HTERT RPE-1 (cell line): ENCODE data around the gene BPGM.
"Not testable (repeated sequence)": the region's sequence is repeated elsewhere in the genome, so short reads cannot be mapped to it uniquely, and the experiment has no call there.

Experiments used
- in situ Hi-C: fragments of 300-500 bp; cut with MboI; formaldehyde crosslinking; loops from 4 replicates; pipeline ENCODE4 v1.14.3; 2020; ENCODE audit warnings: low sequenced_read_pairs

BPGM gene

GRCh38 chr7:134662166-134662870 lies 15.7 kb downstream of the BPGM start:
- in situ Hi-C loops = no loop called here

- in situ Hi-C loops = no loop called here
Measured at GRCh38 chr7:134662871-134663205, 16.2 kb downstream of the BPGM start.

DNA sequence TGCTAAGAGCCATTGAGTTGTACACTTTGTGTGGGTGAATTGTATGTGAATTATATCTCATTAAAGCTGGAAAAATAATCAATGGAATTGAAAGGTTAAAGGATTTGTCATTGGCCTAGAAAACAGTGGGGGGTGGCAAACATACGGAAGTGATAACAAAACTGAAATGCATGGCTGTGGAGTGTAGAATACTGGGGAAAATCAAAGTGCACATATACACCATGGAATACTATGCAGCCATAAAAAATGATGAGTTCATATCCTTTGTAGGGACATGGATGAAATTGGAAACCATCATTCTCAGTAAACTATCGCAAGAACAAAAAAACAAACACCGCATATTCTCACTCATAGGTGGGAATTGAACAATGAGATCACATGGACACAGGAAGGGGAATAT lies 18.4 kb downstream of the BPGM start:
- in situ Hi-C loops = not testable (repeated sequence)

GRCh38 chr7:134667899-134668298 lies 21.2 kb downstream of the BPGM start:
- in situ Hi-C loops = no loop called here

- in situ Hi-C loops = no loop called here
Measured at GRCh38 chr7:134669388-134669787, 22.7 kb downstream of the BPGM start.

- in situ Hi-C loops = no loop called here
Measured at GRCh38 chr7:134669845-134670373, 23.3 kb downstream of the BPGM start.

DNA sequence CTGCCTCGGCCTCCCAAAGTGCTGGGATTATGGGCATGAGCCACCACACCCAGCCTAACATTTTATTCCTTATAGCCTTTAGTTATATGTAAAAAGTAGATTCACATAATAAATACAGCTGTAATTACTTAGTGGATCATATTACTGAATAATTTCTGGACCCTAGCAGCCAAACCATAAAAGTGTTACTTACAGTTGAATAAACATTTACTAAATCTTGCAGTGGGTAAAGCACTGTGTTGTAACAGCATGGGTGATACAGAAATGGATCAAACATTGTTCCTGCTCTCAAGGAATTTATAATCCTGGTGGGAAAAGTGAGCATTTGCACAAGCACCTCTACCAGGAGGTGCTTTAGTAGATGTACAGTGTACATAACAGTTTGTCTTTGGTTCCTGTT lies 25.0 kb downstream of the BPGM start:
- in situ Hi-C loops = no loop called here

DNA sequence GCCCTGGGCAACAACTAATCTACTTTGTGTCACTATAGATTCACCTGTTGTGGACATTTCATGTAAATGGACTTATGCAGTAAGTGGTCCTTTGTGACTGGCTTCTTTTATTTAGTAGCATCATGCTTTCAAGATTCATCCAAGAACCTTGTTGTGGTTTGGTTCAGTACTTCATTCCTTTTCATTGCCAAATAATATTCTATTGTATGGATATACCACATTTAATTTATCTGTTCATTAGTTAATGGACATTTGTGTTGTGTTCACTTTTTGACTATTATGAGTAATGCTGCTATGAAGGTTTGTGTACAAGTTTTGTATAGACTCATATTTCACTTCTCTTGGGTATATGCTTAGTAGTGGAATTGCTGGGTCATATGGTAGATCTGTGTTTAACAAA lies 27.8 kb downstream of the BPGM start:
- in situ Hi-C loops = no loop called here

GRCh38 chr7:134676743-134677142 lies 30.1 kb downstream of the BPGM start:
- in situ Hi-C loops = no loop called here

DNA sequence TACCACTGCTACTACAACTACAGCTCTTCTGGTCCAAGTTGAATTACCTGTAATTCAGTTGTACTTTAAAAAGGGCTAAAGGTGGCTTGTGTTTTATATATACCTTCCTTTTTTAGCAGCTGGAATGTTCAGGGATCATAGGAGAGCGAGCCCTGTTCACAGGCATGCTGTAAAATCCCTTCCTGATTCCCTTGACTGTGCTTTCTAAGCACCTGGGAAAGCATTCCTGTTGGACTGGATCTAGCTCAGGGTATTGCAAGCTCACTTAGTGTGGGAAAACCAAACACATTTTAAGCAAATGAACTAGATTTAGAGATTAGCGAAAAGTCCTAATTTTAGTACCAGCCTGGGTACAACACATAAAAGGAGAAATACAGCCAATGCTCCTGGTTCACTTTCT lies 31.5 kb downstream of the BPGM start:
- in situ Hi-C loops = no loop called here

- in situ Hi-C loops = no loop called here
Measured at GRCh38 chr7:134679006-134679405, 32.4 kb downstream of the BPGM start.

DNA sequence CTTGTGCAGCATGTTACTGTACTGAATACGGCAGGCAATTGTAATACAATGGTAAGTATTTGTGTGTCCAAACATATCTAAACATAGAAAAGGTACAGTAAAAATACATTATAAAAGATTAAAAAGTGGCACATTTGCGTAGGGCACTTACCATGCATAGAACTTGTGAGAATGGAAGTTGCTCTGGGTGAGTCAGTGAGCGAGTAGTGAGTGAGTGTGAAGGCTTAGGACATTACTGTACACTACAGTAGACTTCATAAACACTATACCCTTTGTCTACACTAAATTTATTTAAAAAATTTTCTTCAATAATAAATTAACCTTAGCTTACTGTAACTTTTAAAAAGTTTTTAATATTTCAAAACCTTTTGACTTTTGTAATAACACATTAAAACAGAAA lies 37.5 kb downstream of the BPGM start:
- in situ Hi-C loops = no loop called here

- in situ Hi-C loops = no loop called here
Measured at GRCh38 chr7:134685250-134685649, 38.6 kb downstream of the BPGM start.

- in situ Hi-C loops = no loop called here
Measured at GRCh38 chr7:134686786-134687185, 40.1 kb downstream of the BPGM start.

GRCh38 chr7:134689550-134689949 lies 42.9 kb downstream of the BPGM start:
- in situ Hi-C loops = not testable (repeated sequence)

DNA sequence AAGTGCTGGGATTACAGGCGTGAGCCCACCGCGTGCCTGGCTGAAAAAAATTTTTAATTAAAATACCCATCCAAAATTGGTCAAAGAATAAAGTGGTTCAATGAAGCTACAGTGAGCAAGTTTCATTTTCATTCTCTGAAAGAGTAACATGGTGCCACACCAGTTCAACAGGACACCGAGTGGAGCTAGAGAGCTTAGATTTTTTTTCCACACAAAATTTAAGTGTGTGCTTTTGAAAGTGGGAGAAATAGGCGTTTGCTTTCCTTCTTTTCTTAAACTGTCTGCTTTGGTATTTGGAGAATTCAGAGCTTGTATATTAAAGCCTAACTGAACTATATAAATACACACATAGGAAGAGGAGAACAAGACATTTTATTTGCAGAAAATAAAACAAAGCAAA lies 43.4 kb downstream of the BPGM start:
- in situ Hi-C loops = no loop called here

DNA sequence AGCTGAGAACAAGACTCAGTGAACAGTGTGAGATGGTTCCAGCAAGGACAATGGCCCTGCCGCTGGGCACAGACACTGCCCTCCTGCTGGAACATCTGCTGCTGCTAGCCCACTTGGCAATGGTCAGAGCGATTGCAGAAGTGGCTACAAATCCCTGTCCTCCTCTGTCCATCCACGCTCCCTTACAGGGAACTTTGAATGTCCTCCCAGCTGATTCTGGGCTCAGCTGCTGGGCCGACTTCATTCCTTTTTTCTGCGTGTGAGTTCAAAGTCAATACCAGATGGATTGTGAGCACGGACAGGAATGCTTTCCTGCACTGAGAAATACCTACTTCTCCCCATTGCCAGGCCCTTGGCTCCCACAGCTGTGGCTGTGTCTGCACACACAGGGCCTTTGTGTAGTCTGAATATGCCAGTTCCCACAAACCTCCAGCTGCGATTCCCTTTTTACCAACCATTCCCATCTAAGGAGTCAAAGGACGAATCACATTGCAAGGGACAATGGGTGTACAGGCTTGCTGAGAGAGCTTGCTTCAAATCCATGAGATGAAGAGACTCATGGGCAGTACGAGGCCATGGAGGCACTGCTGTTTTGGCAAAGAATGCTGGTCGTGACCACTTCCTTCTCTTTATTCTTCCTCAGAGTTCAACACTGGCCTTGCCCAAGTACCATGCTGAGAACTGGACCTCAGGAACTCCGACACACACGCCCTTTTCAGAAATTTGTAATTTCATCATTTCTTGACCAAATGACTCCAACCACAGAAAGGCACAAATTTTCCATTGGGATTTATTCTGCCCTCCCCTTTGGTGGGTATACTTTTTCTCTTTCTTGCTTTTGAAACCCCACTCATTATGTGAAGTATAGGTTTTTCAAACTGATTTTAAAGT lies 44.2 kb downstream of the BPGM start:
- in situ Hi-C loops = no loop called here

DNA sequence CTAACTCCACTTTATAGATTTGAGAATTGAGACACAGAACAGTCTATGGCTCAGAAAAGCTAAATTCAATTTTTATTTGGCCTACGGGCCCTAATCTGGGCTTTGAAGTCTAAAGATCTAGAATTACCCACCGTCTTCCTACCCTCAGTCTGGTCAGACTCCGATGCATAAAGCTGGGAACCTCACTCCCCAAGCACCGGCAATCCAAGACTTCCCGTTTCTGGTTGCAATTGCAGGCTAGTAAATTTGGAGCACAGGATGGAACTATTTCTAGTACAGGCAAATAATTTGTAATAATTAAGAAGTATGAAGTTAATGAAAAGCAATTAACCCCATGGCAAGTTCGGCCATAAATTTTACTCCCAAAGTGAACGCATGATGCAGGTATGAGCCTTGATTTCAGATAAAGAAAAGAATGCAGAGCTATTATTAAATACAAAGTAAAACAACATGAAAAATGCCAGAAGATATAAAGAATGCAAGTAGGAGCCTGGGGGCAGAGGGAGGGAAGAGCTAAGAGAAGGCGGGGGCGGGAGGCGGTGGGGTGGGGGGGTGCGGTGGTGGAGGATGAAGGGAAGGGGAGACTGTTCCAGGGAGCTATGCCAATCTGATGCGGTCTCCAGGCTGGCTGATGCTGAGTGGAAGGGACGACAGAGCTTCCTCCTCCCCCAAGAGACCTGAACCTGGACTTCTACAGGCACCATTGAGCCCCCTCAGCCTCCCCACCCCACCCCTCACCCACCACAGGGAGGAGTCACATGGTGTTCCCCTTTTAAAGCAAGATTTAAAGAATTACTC lies 45.1 kb downstream of the BPGM start:
- in situ Hi-C loops = no loop called here

DNA sequence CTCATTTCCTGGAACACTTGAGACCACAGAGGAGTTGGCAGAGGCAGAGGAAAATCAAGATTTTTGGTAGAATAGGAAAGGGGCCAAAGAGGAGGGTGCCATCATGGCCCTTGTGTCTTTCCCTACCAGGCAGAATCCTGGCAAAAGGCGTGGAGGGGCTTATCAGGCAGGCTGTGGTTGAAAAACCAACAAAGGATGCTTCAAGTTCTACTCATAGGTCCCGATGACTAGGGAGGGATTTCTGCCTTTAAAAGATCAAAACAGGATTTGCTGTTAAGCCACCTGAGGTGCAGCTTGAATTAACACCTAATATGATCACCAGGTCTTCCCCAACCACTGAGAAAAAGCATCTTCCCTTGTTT lies 45.7 kb downstream of the BPGM start:
- in situ Hi-C loops = no loop called here

GRCh38 chr7:134693256-134693655 lies 46.6 kb downstream of the BPGM start:
- in situ Hi-C loops = no loop called here

DNA sequence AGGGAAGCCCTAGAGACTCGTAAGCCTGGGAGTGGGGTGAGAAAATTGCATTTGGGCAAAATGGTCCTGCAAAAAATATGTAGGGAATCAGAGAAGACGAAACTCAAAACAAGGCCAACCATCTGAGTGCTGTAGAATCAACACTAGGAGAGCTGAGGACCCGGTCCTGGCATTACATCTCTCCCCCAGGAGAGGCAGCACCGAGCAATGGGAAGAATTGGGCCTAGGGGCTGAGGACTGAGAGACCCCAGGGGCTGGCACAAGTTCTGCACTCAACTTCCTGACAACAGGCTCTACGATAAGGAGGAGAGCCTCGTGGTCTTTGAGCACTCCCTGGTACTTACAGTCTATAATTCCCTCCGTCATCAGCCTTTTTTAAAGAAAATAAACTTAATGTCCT lies 47.6 kb downstream of the BPGM start:
- in situ Hi-C loops = no loop called here
